NCI-H187 treated with DMSO at 0.1 percent for 48 hours (cell line): ENCODE measurements around the gene LHFPL6.
A peak's percentile ranks its signal among the peaks of the same experiment; 100 is the strongest.

Experiments used
- DNase-seq: peaks from one replicate; lab custom pipeline; 2025; lab: John Stamatoyannopoulos, UW

The LHFPL6 gene

GRCh38 chr13:39554371-39554770 is 48.6 kb downstream of the LHFPL6 start:
- no peak for DNase-seq

- no peak for DNase-seq
Measured at GRCh38 chr13:39552246-39552645, 50.7 kb downstream of the LHFPL6 start.

GRCh38 chr13:39550931-39551330 is 52.1 kb downstream of the LHFPL6 start:
- DNase-seq: no peak

GRCh38 chr13:39547108-39547507 is 55.9 kb downstream of the LHFPL6 start:
- no peak for DNase-seq

- no peak for DNase-seq
Measured at GRCh38 chr13:39542361-39542760, 60.6 kb downstream of the LHFPL6 start.

GRCh38 chr13:39540929-39541605 is 61.9 kb downstream of the LHFPL6 start:
- no peak for DNase-seq

- peak; percentile 72 for DNase-seq
Measured at GRCh38 chr13:39538816-39539790, 63.9 kb downstream of the LHFPL6 start.

GRCh38 chr13:39536906-39537305 is 66.1 kb downstream of the LHFPL6 start:
- no peak for DNase-seq

- DNase-seq: no peak
Measured at GRCh38 chr13:39536274-39536673, 66.7 kb downstream of the LHFPL6 start.

GRCh38 chr13:39533651-39534150 is 69.3 kb downstream of the LHFPL6 start:
- DNase-seq: no peak

GRCh38 chr13:39531646-39532045 is 71.3 kb downstream of the LHFPL6 start:
- DNase-seq: no peak

GRCh38 chr13:39530916-39531315 is 72.1 kb downstream of the LHFPL6 start:
- DNase-seq: no peak

GRCh38 chr13:39528661-39528980 is 74.4 kb downstream of the LHFPL6 start:
- no peak for DNase-seq

- no peak for DNase-seq
Measured at GRCh38 chr13:39527961-39528660, 74.9 kb downstream of the LHFPL6 start.

- no peak for DNase-seq
Measured at GRCh38 chr13:39527301-39527700, 75.7 kb downstream of the LHFPL6 start.

GRCh38 chr13:39526499-39526898 is 76.5 kb downstream of the LHFPL6 start:
- DNase-seq: no peak

- no peak for DNase-seq
Measured at GRCh38 chr13:39525506-39525905, 77.5 kb downstream of the LHFPL6 start.

- DNase-seq: no peak
Measured at GRCh38 chr13:39524795-39525194, 78.2 kb downstream of the LHFPL6 start.

- DNase-seq: no peak
Measured at GRCh38 chr13:39522329-39522728, 80.7 kb downstream of the LHFPL6 start.

- DNase-seq: no peak
Measured at GRCh38 chr13:39521701-39522100, 81.3 kb downstream of the LHFPL6 start.

GRCh38 chr13:39516096-39516495 is 86.9 kb downstream of the LHFPL6 start:
- DNase-seq: no peak

GRCh38 chr13:39515224-39515714 is 87.7 kb downstream of the LHFPL6 start:
- DNase-seq: no peak
